ENCODE results near the gene NAMPT.

DNA sequence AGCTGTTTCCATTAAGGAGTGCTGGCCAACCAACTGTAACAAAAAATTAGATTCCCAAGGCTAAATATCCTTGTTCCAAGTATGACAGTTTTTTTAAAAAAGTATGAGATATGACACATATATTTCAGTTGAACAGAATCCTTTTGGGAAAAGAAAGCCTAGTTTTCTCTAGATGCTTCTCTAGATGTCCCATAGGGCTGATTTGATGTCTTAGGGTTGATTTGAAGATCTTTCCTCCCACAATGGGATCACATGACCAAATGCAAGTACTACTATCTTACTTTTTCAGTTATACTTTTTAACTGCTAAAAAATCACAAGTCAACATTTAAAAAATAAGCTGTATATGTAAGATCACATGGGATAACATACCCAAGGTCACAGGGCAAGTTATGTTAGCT lies 3.7 kb downstream of the NAMPT start:
- TF ChIP-seq POLR2A (IDR thresholded peaks at IDR 0.05; ENCODE audit: low read depth, low read length) = no peak
- TF ChIP-seq TAF1 (IDR thresholded peaks at IDR 0.05; ENCODE audit: low read depth, low read length) = no peak
- no peak for TF ChIP-seq PAX5 (IDR thresholded peaks at IDR 0.05; ENCODE audit: insufficient read depth, low read length, severe bottlenecking)
- no peak for TF ChIP-seq POLR2AphosphoS5 (IDR thresholded peaks at IDR 0.05; ENCODE audit: low read depth, low read length)
